ENCODE data around the gene PTGES3. TPM values are rescaled to one million over a fixed set of nuclear protein-coding genes. Genes with fewer than 3 reads are reported as not detected.

Gene PTGES3
- total and polyA plus RNA-seq, 10 of the 15 experiments (the other 5 are each of a cell fraction or from before 2014, with no cell fraction given), result 117 to 520 (median 175) TPM

DNA sequence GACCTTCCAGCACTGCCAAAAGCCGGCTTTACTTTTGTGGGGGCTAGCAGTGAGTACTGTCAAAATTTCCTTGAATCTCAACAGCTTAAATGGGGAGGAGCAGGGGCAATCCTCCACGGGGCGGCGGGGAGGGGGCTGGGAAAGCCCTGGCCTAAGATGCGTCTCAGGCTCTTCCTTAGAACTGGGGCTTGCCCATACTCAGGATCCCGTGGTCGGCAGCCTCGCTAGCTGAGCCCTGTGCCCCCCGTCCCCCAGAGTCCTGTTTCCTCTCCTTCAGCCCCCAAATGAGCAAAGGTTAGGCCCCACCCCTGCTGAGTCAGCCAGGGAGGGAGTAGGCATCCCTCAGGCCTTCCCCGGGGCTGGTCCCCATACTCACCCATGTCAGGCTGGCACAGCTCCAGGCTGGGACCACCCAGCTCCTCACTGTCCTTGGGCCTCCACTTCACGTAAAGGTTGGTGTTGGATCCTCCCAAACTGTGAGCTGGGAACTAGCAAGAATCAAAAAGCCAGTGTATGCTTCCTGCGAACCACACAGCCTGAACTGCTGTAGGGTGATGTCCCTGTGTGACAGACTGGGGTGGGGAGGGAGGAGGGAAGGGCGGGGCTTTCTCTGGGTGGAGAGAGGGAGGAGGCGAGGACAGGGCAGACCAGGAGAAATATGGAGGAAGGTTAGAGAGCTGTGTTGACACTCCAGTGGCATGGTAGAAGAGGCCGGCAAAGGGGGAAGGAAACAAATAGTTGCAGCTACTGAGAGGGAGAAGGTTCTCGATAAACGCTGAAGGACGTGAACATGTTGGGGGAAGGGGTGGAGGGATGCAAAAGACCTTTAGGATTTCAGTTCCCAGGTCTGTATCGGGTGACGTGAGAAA is 52.0 kb downstream of the PTGES3 start (continued):
- TF ChIP-seq, protein P1, sequence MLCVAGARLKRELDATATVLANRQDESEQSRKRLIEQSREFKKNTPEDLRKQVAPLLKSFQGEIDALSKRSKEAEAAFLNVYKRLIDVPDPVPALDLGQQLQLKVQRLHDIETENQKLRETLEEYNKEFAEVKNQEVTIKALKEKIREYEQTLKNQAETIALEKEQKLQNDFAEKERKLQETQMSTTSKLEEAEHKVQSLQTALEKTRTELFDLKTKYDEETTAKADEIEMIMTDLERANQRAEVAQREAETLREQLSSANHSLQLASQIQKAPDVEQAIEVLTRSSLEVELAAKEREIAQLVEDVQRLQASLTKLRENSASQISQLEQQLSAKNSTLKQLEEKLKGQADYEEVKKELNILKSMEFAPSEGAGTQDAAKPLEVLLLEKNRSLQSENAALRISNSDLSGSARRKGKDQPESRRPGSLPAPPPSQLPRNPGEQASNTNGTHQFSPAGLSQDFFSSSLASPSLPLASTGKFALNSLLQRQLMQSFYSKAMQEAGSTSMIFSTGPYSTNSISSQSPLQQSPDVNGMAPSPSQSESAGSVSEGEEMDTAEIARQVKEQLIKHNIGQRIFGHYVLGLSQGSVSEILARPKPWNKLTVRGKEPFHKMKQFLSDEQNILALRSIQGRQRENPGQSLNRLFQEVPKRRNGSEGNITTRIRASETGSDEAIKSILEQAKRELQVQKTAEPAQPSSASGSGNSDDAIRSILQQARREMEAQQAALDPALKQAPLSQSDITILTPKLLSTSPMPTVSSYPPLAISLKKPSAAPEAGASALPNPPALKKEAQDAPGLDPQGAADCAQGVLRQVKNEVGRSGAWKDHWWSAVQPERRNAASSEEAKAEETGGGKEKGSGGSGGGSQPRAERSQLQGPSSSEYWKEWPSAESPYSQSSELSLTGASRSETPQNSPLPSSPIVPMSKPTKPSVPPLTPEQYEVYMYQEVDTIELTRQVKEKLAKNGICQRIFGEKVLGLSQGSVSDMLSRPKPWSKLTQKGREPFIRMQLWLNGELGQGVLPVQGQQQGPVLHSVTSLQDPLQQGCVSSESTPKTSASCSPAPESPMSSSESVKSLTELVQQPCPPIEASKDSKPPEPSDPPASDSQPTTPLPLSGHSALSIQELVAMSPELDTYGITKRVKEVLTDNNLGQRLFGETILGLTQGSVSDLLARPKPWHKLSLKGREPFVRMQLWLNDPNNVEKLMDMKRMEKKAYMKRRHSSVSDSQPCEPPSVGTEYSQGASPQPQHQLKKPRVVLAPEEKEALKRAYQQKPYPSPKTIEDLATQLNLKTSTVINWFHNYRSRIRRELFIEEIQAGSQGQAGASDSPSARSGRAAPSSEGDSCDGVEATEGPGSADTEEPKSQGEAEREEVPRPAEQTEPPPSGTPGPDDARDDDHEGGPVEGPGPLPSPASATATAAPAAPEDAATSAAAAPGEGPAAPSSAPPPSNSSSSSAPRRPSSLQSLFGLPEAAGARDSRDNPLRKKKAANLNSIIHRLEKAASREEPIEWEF (IDR thresholded peaks at IDR 0.05; ENCODE audit: insufficient replicate concordance, low read depth, low read length), result no peak
- TF ChIP-seq ZNF274 (IDR thresholded peaks at IDR 0.05; ENCODE audit: insufficient read depth, insufficient read length) (no peak), CREM (IDR thresholded peaks at IDR 0.05; ENCODE audit: low read depth) (peak; percentile 30; the same call in 1 of the 2 replicates), SMAD1 (IDR thresholded peaks at IDR 0.05; ENCODE audit: low read depth, partially characterized antibody) (no peak), RAD51 (IDR thresholded peaks at IDR 0.05) (no peak), MEF2B (IDR thresholded peaks at IDR 0.05; ENCODE audit: partially characterized antibody, poor library complexity, severe bottlenecking) (peak; percentile 12), RELA (IDR thresholded peaks at IDR 0.05; ENCODE audit: borderline replicate concordance, partially characterized antibody) (peak; percentile 42), NFXL1 (IDR thresholded peaks at IDR 0.05; ENCODE audit: borderline replicate concordance) (no peak)
- TF ChIP-seq, protein P2, sequence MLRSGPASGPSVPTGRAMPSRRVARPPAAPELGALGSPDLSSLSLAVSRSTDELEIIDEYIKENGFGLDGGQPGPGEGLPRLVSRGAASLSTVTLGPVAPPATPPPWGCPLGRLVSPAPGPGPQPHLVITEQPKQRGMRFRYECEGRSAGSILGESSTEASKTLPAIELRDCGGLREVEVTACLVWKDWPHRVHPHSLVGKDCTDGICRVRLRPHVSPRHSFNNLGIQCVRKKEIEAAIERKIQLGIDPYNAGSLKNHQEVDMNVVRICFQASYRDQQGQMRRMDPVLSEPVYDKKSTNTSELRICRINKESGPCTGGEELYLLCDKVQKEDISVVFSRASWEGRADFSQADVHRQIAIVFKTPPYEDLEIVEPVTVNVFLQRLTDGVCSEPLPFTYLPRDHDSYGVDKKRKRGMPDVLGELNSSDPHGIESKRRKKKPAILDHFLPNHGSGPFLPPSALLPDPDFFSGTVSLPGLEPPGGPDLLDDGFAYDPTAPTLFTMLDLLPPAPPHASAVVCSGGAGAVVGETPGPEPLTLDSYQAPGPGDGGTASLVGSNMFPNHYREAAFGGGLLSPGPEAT (IDR thresholded peaks at IDR 0.05; ENCODE audit: low read depth), result no peak
- TF ChIP-seq, protein P3, sequence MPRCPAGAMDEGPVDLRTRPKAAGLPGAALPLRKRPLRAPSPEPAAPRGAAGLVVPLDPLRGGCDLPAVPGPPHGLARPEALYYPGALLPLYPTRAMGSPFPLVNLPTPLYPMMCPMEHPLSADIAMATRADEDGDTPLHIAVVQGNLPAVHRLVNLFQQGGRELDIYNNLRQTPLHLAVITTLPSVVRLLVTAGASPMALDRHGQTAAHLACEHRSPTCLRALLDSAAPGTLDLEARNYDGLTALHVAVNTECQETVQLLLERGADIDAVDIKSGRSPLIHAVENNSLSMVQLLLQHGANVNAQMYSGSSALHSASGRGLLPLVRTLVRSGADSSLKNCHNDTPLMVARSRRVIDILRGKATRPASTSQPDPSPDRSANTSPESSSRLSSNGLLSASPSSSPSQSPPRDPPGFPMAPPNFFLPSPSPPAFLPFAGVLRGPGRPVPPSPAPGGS (IDR thresholded peaks at IDR 0.05; ENCODE audit: borderline replicate concordance, insufficient read depth, low read depth, low read length, poor library complexity, severe bottlenecking), result peak; percentile 19
- TF ChIP-seq, protein P4, sequence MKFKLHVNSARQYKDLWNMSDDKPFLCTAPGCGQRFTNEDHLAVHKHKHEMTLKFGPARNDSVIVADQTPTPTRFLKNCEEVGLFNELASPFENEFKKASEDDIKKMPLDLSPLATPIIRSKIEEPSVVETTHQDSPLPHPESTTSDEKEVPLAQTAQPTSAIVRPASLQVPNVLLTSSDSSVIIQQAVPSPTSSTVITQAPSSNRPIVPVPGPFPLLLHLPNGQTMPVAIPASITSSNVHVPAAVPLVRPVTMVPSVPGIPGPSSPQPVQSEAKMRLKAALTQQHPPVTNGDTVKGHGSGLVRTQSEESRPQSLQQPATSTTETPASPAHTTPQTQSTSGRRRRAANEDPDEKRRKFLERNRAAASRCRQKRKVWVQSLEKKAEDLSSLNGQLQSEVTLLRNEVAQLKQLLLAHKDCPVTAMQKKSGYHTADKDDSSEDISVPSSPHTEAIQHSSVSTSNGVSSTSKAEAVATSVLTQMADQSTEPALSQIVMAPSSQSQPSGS (IDR thresholded peaks at IDR 0.05; ENCODE audit: low read length), result no peak
- TF ChIP-seq, protein P5, sequence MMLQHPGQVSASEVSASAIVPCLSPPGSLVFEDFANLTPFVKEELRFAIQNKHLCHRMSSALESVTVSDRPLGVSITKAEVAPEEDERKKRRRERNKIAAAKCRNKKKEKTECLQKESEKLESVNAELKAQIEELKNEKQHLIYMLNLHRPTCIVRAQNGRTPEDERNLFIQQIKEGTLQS (IDR thresholded peaks at IDR 0.05; ENCODE audit: borderline replicate concordance, extremely low read depth, low read depth, low read length), result no peak
- TF ChIP-seq, protein P6, sequence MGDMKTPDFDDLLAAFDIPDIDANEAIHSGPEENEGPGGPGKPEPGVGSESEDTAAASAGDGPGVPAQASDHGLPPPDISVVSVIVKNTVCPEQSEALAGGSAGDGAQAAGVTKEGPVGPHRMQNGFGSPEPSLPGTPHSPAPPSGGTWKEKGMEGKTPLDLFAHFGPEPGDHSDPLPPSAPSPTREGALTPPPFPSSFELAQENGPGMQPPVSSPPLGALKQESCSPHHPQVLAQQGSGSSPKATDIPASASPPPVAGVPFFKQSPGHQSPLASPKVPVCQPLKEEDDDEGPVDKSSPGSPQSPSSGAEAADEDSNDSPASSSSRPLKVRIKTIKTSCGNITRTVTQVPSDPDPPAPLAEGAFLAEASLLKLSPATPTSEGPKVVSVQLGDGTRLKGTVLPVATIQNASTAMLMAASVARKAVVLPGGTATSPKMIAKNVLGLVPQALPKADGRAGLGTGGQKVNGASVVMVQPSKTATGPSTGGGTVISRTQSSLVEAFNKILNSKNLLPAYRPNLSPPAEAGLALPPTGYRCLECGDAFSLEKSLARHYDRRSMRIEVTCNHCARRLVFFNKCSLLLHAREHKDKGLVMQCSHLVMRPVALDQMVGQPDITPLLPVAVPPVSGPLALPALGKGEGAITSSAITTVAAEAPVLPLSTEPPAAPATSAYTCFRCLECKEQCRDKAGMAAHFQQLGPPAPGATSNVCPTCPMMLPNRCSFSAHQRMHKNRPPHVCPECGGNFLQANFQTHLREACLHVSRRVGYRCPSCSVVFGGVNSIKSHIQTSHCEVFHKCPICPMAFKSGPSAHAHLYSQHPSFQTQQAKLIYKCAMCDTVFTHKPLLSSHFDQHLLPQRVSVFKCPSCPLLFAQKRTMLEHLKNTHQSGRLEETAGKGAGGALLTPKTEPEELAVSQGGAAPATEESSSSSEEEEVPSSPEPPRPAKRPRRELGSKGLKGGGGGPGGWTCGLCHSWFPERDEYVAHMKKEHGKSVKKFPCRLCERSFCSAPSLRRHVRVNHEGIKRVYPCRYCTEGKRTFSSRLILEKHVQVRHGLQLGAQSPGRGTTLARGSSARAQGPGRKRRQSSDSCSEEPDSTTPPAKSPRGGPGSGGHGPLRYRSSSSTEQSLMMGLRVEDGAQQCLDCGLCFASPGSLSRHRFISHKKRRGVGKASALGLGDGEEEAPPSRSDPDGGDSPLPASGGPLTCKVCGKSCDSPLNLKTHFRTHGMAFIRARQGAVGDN (IDR thresholded peaks at IDR 0.05), result peak; percentile 62
